Body of pancreas (tissue), 4 donors: ENCODE results near the gene LCN6.

ENCODE experiments used
- POLR2A ChIP-seq, 3 donors: fragments of 450-650 bp; IDR thresholded peaks; one replicate each; pipeline ENCODE4 v1.6.1; 2016; ENCODE audit warnings: antibody characterized with exemption in 3 of 3, mild to moderate bottlenecking in 2 of 3
- TF ChIP-seq, protein P1 (sequence below), 7 experiments: fragments of 450-650 bp in 4 of 7; fragments of 200-600 bp in 3 of 7; sonication (generic) in 3 of 7; IDR thresholded peaks; one replicate each; pipeline ENCODE4 v1.5.1; 2016 to 2019; ENCODE audit warnings: antibody characterized with exemption in 7 of 7

GRCh38 chr9:136748201-136748600 lies at the start of gene LCN6:
- TF ChIP-seq, protein P1, sequence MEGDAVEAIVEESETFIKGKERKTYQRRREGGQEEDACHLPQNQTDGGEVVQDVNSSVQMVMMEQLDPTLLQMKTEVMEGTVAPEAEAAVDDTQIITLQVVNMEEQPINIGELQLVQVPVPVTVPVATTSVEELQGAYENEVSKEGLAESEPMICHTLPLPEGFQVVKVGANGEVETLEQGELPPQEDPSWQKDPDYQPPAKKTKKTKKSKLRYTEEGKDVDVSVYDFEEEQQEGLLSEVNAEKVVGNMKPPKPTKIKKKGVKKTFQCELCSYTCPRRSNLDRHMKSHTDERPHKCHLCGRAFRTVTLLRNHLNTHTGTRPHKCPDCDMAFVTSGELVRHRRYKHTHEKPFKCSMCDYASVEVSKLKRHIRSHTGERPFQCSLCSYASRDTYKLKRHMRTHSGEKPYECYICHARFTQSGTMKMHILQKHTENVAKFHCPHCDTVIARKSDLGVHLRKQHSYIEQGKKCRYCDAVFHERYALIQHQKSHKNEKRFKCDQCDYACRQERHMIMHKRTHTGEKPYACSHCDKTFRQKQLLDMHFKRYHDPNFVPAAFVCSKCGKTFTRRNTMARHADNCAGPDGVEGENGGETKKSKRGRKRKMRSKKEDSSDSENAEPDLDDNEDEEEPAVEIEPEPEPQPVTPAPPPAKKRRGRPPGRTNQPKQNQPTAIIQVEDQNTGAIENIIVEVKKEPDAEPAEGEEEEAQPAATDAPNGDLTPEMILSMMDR (IDR thresholded peaks at IDR 0.05), result no peak
- no peak for TF ChIP-seq POLR2A (IDR thresholded peaks at IDR 0.05)
